ENCODE measurements around the gene DPYD. TPM values are rescaled to one million over a fixed set of nuclear protein-coding genes. Genes with fewer than 3 reads are reported as not detected.

Gene DPYD
- total RNA-seq, 4 donors from 2014 or later = 35.7 to 65.4 (median 43.7) TPM

DNA sequence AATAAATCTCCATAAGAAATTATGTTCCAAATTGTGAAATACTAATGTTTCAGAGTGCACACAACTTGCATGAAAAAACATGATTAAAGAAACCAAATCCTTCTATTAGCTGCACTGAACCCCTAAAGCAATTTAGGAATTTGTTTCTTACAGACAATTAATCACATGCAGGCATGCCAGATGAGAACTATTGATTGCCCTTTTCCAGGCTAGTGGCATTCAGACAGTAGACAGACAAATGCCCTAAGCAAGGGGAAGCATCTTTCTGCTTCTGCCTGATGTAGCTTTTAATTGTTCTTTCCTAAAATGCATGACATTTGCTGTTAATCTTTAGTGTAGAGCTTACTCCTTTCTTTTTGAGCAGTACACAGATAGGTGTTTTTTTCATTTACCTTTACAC, 229.5 kb downstream of the DPYD start:
- Histone ChIP-seq H3K4me3 (no peak overlapping the region), H3K9me3 (peaks cover 0 to 6% (median 0%) of the 10 kb centered on the region in 4 donors), H3K27me3 (no peaks in the 10 kb centered on the region), H3K36me3 (peaks cover 0 to 24% (median 0%) of the 10 kb centered on the region in 3 donors), H3K27ac (no peak overlapping the region), H3K4me1 (no peaks in the 10 kb centered on the region)
- no peak for TF ChIP-seq EP300 (IDR thresholded peaks at IDR 0.05)
- TF ChIP-seq CTCF (IDR thresholded peaks at IDR 0.05) = no peak
- TF ChIP-seq POLR2A (IDR thresholded peaks at IDR 0.05) = no peak
- no peak for DNase-seq (ENCODE audit: low spot score in 2 of 2)

- TF ChIP-seq POLR2A (IDR thresholded peaks at IDR 0.05) (no peak), EP300 (IDR thresholded peaks at IDR 0.05) (no peak), CTCF (IDR thresholded peaks at IDR 0.05) (no peak)
- 90 to 96% methylated on average over 2 of the region's 2 CpGs for WGBS, 2 donors
- Histone ChIP-seq H3K27me3 (no peaks in the 10 kb centered on the region), H3K4me3 (no peak overlapping the region), H3K4me1 (no peaks in the 10 kb centered on the region), H3K9me3 (peaks cover 0 to 14% (median 0%) of the 10 kb centered on the region in 4 donors), H3K36me3 (peaks cover 0 to 45% (median 0%) of the 10 kb centered on the region in 3 donors), H3K27ac (no peak overlapping the region)
- no peak for DNase-seq (ENCODE audit: low spot score in 2 of 2)
These were observed 235.5 kb downstream of the DPYD start for GRCh38 chr1:97685360-97685759.

DNA sequence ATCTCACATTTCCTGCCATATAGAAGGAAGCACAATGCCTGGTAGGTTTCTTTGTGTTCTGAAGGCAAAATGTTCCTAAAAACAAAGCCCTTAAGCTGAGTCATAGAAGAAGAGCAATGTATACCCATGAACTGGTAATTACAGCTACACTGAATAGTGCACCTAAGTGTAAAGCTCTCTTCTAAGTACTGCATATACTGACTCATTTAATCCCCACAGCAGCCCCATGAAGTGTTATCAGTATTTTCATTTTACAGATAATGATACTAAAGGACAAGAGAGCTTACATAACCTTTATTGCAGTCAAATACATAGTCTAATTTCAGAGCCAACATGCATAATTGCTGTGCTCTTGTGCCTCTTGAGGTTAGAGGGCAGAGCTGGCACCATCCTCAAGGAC, 239.9 kb downstream of the DPYD start:
- Histone ChIP-seq H3K36me3 (peaks cover 0 to 49% (median 0%) of the 10 kb centered on the region in 3 donors), H3K9me3 (peaks cover 0 to 5% (median 0%) of the 10 kb centered on the region in 4 donors), H3K4me3 (no peak overlapping the region), H3K4me1 (no peaks in the 10 kb centered on the region), H3K27ac (no peak overlapping the region), H3K27me3 (no peaks in the 10 kb centered on the region)
- DNase-seq (ENCODE audit: low spot score in 2 of 2) = no peak
- no peak for TF ChIP-seq EP300 (IDR thresholded peaks at IDR 0.05)
- no peak for TF ChIP-seq CTCF (IDR thresholded peaks at IDR 0.05)

GRCh38 chr1:97680470-97680869, 240.4 kb downstream of the DPYD start:
- H3K4me3 ChIP-seq = no peak overlapping the region
- peaks cover 0 to under 1% (median 0%) of the 10 kb centered on the region in 4 donors for H3K9me3 ChIP-seq
- 86 to 89% methylated on average over 3 of the region's 3 CpGs for WGBS, 2 donors
- no peaks in the 10 kb centered on the region for H3K27me3 ChIP-seq
- H3K4me1 ChIP-seq = no peaks in the 10 kb centered on the region
- H3K27ac ChIP-seq = no peak overlapping the region
- peaks cover 0 to 45% (median 0%) of the 10 kb centered on the region in 3 donors for H3K36me3 ChIP-seq
- TF ChIP-seq EP300 (IDR thresholded peaks at IDR 0.05) = no peak
- TF ChIP-seq CTCF (IDR thresholded peaks at IDR 0.05) = no peak
- TF ChIP-seq POLR2A (IDR thresholded peaks at IDR 0.05) = no peak
- no peak for DNase-seq (ENCODE audit: low spot score in 2 of 2)

DNA sequence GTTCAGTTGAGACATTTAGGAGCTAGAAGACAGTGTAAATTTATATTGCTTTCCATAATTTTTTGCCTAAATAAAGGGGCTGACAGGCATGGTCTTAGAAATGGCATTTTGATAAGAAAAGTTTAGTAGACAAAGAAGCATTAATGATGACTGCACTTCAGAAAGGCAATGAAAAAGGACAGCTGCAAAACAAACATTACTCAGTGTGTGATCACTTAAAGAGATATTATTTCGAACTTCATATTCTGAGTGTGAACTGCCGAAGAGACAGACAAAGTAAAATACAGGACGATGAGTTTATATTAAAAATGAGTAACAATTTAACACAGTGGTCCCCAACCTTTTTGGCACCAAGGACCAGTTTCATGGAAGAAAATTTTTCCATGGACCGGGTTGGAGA, 243.1 kb downstream of the DPYD start:
- Histone ChIP-seq H3K27me3 (no peaks in the 10 kb centered on the region), H3K9me3 (no peaks in the 10 kb centered on the region), H3K27ac (no peak overlapping the region), H3K36me3 (peaks cover 0 to 36% (median 0%) of the 10 kb centered on the region in 3 donors), H3K4me1 (no peaks in the 10 kb centered on the region), H3K4me3 (no peak overlapping the region)
- WGBS, 2 donors = 88 to 93% methylated on average over 4 of the region's 4 CpGs
- TF ChIP-seq POLR2A (IDR thresholded peaks at IDR 0.05) (no peak), CTCF (IDR thresholded peaks at IDR 0.05) (no peak), EP300 (IDR thresholded peaks at IDR 0.05) (no peak)
- no peak for DNase-seq (ENCODE audit: low spot score in 2 of 2)

All from tibial nerve (tissue), 4 donors.